Right lobe of liver (tissue), 6 donors: ENCODE measurements around the gene ADPRHL1. TPM values are rescaled to one million over a fixed set of nuclear protein-coding genes. Genes with fewer than 3 reads are reported as not detected.

Source experiments
- ATAC-seq, 4 donors: fragments of 200-7000 bp; cut with Tn5 transposase; one replicate each; pipeline ENCODE4 v1.9.1; 2020; ENCODE audit warnings: mild to moderate bottlenecking in 4 of 4, moderate library complexity in 4 of 4
- DNase-seq, 3 donors: peaks; one replicate each; pipeline ENCODE4 v3.0.0-alpha.2; 2020
- H3K27ac ChIP-seq, 3 donors: fragments of 200-600 bp; one replicate each; pipeline ENCODE4 v1.8.0; 2022
- H3K27me3 ChIP-seq, 2 donors: fragments of 200-600 bp; one replicate each; pipeline ENCODE4 v1.8.0; 2022
- H3K36me3 ChIP-seq, 4 donors: fragments of 200-600 bp; sonication (generic) in 1 of 4; one replicate each; pipeline versions ENCODE4 v1.5.1 to v1.8.0; 2017 to 2022; ENCODE audit warnings: control low read depth in 1 of 4
- H3K4me1 ChIP-seq, 4 donors: fragments of 200-600 bp; sonication (generic) in 1 of 4; one replicate each; pipeline versions ENCODE4 v1.5.1 to v1.8.0; 2017 to 2022; ENCODE audit warnings: control low read depth in 1 of 4
- H3K4me3 ChIP-seq, 3 donors: fragments of 200-600 bp; one replicate each; pipeline ENCODE4 v1.8.0; 2022
- H3K9me3 ChIP-seq, 4 donors: fragments of 200-600 bp; sonication (generic) in 1 of 4; one replicate each; pipeline versions ENCODE4 v1.5.1 to v1.8.0; 2017 to 2022; ENCODE audit warnings: control low read depth in 1 of 4
- POLR2A ChIP-seq: fragments of 450-650 bp; IDR thresholded peaks from one replicate; pipeline ENCODE4 v1.6.1; 2017; ENCODE audit warnings: antibody characterized with exemption, mild to moderate bottlenecking
- WGBS: methylation state at CpG from one replicate; pipeline ENCODE4 v1.1.6; 2018; ENCODE audit warnings: low coverage, low lambda C conversion rate; ENCODE audit not compliant: insufficient coverage; ENCODE audit errors: missing lambda C conversion rate; 5-methylcytosine and 5-hydroxymethylcytosine counted together
- intact Hi-C, 2 donors: fragments of 100-400 bp; cut with DNase I; formaldehyde crosslinking; loops; one replicate each; pipeline versions ENCODE4 v1.11.2 to v1.14.1; 2022
- total RNA-seq, 6 experiments: library from RNA; depleted of rRNA in 2 of 6; stranded (reverse); fragments of >200 nt in 2 of 6; fragmentation: NEBNext Ultra II Directional in 3 of 6; extraction: Animal tissue kit (Norgen Biotek cat#: 25700) in 3 of 6; gene quantifications; one replicate each; pipeline versions ENCODE4 v1.1.0 to v1.2.4, GENCODE V29; 2016 to 2023
- TF ChIP-seq, protein P1 (sequence below), 4 donors: fragments of 200-600 bp in 3 of 4; fragments of 450-650 bp in 1 of 4; IDR thresholded peaks; one replicate each; pipeline versions ENCODE4 v1.5.1 to v1.8.0; 2016 to 2022; ENCODE audit warnings: antibody characterized with exemption in 4 of 4, mild to moderate bottlenecking in 2 of 4
- donor health status: DM: no; HTN: yes; CAD: no.
- donor health status: DM: no; HTN: no; CAD: no.
- donor health status: DM: no; HTN: no; CAD: no.
- donor health status: DM: no; HTN: yes; CAD: no.
- donor health status: DM: no; HTN: yes; CAD: no.

The ADPRHL1 gene
- total RNA-seq, 6 experiments from 2014 or later = 0.37 to 1.7 (median 1.1) TPM

- H3K36me3 ChIP-seq = no peaks in the 10 kb centered on the region
- no peak overlapping the region for H3K27ac ChIP-seq
- intact Hi-C loops = no loop called here
- H3K4me1 ChIP-seq = no peaks in the 10 kb centered on the region
- H3K9me3 ChIP-seq = no peaks in the 10 kb centered on the region
- no peak overlapping the region for H3K4me3 ChIP-seq
- no peak for ATAC-seq
- DNase-seq = peak in 2 of 3 donors; percentile 35
- no peak for TF ChIP-seq POLR2A
- TF ChIP-seq, protein P1, sequence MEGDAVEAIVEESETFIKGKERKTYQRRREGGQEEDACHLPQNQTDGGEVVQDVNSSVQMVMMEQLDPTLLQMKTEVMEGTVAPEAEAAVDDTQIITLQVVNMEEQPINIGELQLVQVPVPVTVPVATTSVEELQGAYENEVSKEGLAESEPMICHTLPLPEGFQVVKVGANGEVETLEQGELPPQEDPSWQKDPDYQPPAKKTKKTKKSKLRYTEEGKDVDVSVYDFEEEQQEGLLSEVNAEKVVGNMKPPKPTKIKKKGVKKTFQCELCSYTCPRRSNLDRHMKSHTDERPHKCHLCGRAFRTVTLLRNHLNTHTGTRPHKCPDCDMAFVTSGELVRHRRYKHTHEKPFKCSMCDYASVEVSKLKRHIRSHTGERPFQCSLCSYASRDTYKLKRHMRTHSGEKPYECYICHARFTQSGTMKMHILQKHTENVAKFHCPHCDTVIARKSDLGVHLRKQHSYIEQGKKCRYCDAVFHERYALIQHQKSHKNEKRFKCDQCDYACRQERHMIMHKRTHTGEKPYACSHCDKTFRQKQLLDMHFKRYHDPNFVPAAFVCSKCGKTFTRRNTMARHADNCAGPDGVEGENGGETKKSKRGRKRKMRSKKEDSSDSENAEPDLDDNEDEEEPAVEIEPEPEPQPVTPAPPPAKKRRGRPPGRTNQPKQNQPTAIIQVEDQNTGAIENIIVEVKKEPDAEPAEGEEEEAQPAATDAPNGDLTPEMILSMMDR (IDR thresholded peaks at IDR 0.05) = no peak
- H3K27me3 ChIP-seq = no peaks in the 10 kb centered on the region
- 80% methylated on average over 16 of the region's 41 CpGs for WGBS
Measured at GRCh38 chr13:113407531-113408393, 45.5 kb downstream of the ADPRHL1 start.

DNA sequence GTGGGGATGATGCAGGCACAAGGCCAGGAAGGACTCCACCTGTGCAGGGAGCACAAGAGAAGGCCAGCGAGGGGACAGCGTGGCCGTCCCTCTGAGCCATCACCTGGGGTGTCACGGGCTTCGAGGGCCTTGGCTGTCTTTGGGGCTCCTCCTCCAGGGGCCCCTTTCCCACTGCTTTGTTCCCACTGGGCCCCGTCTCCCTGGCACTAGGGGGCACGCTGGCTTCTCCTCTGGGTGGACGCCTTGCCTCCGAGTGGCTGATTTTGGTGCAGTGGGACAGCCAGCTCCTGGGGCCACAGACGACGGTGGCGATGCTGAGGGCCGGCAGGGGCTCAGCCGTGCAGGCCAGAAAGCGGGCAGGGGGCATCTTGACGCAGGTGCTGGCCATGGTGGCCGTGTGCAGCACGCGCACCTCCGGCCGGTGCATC is 46.2 kb downstream of the ADPRHL1 start:
- H3K36me3 ChIP-seq = no peaks in the 10 kb centered on the region
- no peak for ATAC-seq
- DNase-seq = peak in 2 of 3 donors; percentile 39 to 40
- TF ChIP-seq, protein P1 (IDR thresholded peaks at IDR 0.05) = no peak
- TF ChIP-seq POLR2A = no peak
- no peaks in the 10 kb centered on the region for H3K9me3 ChIP-seq
- WGBS = no CpG with 5 or more reads among the region's 21 CpGs
- intact Hi-C loops = no loop called here
- H3K4me3 ChIP-seq = no peak overlapping the region
- no peaks in the 10 kb centered on the region for H3K27me3 ChIP-seq
- H3K4me1 ChIP-seq = no peaks in the 10 kb centered on the region
- no peak overlapping the region for H3K27ac ChIP-seq

DNA sequence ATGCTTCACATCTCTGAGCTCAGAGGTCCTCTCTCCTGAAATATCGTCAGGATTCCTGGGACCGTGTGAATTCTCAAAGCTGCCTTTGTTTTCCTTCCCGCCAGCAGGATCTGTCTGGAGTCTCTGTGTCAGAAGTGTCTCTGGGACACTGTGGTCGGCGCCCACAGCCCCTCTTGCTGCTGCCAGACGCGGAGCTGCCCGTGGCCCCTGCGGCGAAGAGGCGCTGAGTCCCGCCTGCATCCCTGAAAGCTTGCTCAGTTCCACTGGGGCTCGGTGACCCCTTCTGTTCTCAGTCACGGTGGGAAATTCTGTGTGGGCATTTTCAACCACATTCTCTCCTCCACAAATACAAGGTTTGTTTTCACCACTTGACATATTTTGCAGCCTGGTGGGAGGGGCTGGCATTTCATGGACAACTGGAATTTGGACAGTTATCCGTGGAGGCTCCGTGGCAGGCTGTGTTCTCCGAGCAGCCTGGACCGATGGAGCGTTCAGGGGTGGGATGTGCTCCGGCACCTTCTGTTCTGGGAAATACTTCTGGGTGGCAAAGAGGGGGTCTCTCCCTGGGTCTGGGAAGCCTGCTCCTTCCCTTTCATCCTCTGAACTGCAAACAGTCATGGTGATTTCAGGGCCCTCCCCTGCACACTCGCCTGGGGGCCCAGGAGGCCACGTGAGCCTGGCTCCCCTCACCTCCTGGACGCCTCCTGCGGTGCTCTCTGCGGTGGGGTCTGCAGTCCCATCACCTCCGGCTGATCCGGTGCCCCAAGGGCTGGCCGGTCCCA is 46.8 kb downstream of the ADPRHL1 start:
- intact Hi-C loops = no loop called here
- 80% methylated on average over 17 of the region's 28 CpGs for WGBS
- Histone ChIP-seq H3K4me3 (no peak overlapping the region), H3K4me1 (no peaks in the 10 kb centered on the region), H3K36me3 (no peaks in the 10 kb centered on the region), H3K9me3 (no peaks in the 10 kb centered on the region), H3K27me3 (no peaks in the 10 kb centered on the region), H3K27ac (no peak overlapping the region)
- DNase-seq = peak in 2 of 3 donors; percentile 33 to 35
- no peak for ATAC-seq
- TF ChIP-seq, protein P1 (IDR thresholded peaks at IDR 0.05) = no peak
- TF ChIP-seq POLR2A = no peak

GRCh38 chr13:113405481-113406300 is 47.6 kb downstream of the ADPRHL1 start:
- H3K27me3 ChIP-seq = no peaks in the 10 kb centered on the region

More at GRCh38 chr13:113405481-113406300, 47.6 kb downstream of the ADPRHL1 start:
- intact Hi-C loops = no loop called here
- H3K27ac ChIP-seq = no peak overlapping the region
- H3K36me3 ChIP-seq = no peaks in the 10 kb centered on the region
- H3K4me3 ChIP-seq = no peak overlapping the region
- ATAC-seq = no peak
- DNase-seq = peak; percentile 8 to 51 (median 35)
- no peaks in the 10 kb centered on the region for H3K4me1 ChIP-seq
- H3K9me3 ChIP-seq = no peaks in the 10 kb centered on the region
- no peak for TF ChIP-seq POLR2A
- TF ChIP-seq, protein P1 (IDR thresholded peaks at IDR 0.05) = no peak
- 97% methylated on average over 7 of the region's 38 CpGs for WGBS
